Measurements from ENCODE around the gene ZBTB16. TPM values are rescaled to one million over a fixed set of nuclear protein-coding genes. Genes with fewer than 3 reads are reported as not detected.

Gene ZBTB16
- polyA plus RNA-seq, 1 donor (not counting 4 experiments of a cell fraction or from before 2014, with no cell fraction given) = 0.18 TPM

DNA sequence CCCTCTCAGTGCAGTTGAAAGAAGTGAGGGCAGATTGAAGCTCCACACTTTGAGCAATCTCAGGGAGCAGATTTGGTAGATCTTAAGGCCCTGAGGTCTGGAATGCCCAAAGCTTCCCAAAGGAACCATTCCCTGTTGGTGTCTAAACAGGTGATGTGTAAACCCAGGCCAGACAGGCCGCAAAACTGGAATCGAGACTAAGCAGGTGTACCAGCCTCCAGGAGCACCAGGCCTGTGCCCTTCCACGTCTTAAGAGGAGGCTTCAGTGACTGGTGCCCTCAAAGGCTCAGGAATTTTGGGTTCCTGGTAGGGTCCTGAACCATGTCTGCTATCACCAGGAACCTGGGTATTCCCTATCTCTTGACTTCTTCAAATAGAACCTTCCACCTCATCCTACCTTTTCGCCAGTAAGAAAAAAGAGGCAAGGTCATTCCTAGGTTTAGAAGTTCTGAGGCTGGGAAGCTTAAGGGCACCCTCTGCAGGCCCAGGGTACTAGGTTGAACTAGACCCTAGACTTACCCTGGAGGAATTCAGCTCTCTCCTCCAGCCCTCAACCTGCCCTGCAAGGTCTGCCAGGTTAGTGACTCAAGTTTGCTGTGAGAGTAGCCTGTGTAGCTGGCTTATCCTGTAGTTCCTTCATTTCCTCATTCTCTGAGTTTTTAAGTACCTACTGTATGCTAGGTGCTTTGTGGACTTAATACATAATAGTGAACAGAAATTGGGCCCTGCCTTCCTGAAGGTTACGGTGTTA, 136.6 kb downstream of the ZBTB16 start:
- Histone ChIP-seq H3K36me3 (ENCODE audit: control insufficient read depth in 2 of 2, extremely low read depth in 1 of 2, insufficient read depth in 2 of 2, low read length in 2 of 2) (no peaks in the 10 kb centered on the region), H3K4me2 (ENCODE audit: control insufficient read depth, extremely low read depth, insufficient read depth, low read depth, low read length) (no peak overlapping the region), H4K20me1 (ENCODE audit: control insufficient read depth, extremely low read depth, insufficient read depth, low read length) (no peaks in the 10 kb centered on the region), H3K4me1 (ENCODE audit: control insufficient read depth, extremely low read depth, insufficient read depth, low read length) (no peaks in the 10 kb centered on the region), H3K9ac (ENCODE audit: control insufficient read depth, extremely low read depth, insufficient read depth, low read length) (no peak overlapping the region), H3K9me1 (ENCODE audit: control insufficient read depth, extremely low read depth, insufficient read depth, low read length) (no peaks in the 10 kb centered on the region), H3K27me3 (ENCODE audit: control insufficient read depth, extremely low read depth, insufficient read depth, low read length) (peaks cover 11% of the 10 kb centered on the region), H3K79me2 (ENCODE audit: control insufficient read depth, insufficient read depth, low read length) (no peaks in the 10 kb centered on the region), H3K9me3 (ENCODE audit: control insufficient read depth, low read depth, low read length) (no peaks in the 10 kb centered on the region), H3K27ac (ENCODE audit: control insufficient read depth, insufficient read depth, low read length) (no peak overlapping the region), H2AFZ (ENCODE audit: control insufficient read depth, low read length) (no peak overlapping the region), H3K4me3 (ENCODE audit: control insufficient read depth in 2 of 3, extremely low read depth in 1 of 3, insufficient read depth in 2 of 3, low read depth in 1 of 3, low read length in 3 of 3) (no peak overlapping the region)
- FAIRE-seq (no peak), DNase-seq (ENCODE audit: low read depth, low spot score) (no peak)
- TF ChIP-seq, protein P1, sequence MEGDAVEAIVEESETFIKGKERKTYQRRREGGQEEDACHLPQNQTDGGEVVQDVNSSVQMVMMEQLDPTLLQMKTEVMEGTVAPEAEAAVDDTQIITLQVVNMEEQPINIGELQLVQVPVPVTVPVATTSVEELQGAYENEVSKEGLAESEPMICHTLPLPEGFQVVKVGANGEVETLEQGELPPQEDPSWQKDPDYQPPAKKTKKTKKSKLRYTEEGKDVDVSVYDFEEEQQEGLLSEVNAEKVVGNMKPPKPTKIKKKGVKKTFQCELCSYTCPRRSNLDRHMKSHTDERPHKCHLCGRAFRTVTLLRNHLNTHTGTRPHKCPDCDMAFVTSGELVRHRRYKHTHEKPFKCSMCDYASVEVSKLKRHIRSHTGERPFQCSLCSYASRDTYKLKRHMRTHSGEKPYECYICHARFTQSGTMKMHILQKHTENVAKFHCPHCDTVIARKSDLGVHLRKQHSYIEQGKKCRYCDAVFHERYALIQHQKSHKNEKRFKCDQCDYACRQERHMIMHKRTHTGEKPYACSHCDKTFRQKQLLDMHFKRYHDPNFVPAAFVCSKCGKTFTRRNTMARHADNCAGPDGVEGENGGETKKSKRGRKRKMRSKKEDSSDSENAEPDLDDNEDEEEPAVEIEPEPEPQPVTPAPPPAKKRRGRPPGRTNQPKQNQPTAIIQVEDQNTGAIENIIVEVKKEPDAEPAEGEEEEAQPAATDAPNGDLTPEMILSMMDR (optimal IDR thresholded peaks at IDR 0.05 in 1 of 3, IDR thresholded peaks at IDR 0.05 in 1 of 3, conservative IDR thresholded peaks at IDR 0.05 in 1 of 3; ENCODE audit: extremely low read depth in 1 of 3, insufficient read depth in 2 of 3, low read length in 3 of 3) = peak in 1 of 3 experiments; percentile 27
- TF ChIP-seq EZH2 (IDR thresholded peaks at IDR 0.05; ENCODE audit: low read length) = no peak
- dilution Hi-C loops (cut with MboI; ENCODE audit: extremely low pct_ligation_motif_present, low sequenced_read_pairs) = no loop called here

DNA sequence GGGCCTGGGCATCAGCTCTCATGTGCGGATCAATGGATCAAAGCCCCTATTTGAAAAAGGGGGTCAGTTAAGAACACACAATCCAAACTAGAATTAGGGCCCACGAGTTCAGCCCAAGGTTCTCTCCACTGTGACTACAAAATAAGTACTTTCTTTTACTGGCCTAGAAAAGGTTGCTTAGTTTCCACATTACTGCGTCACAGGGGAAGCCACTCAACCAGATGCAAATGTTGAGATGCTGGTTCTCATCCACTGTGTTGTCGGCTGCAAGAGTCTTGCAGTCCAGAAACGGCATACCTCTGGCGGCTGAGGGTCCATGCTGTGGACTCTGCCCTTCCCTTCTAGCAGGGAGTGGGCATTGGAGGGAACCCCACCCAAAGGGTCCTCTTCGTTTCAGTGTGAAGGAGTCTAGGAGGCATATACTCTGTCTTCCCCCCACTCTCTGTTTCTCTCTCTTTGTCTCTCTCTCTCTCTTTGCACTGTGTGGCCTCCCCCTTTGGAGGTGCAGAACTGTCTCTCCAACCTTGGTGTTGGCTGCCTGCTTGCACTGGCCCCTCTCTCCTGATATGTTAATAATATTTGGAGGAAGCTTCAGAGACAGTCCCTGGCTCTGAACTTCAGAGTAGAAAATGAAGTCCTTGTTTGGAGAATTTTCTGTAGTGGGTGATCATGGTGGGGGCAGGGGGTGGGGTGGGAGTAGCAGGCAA, 137.6 kb downstream of the ZBTB16 start:
- dilution Hi-C loops (cut with MboI; ENCODE audit: extremely low pct_ligation_motif_present, low sequenced_read_pairs) = no loop called here
- FAIRE-seq = no peak

More for the DNA sequence above, 137.6 kb downstream of the ZBTB16 start:
- Histone ChIP-seq H2AFZ (ENCODE audit: control insufficient read depth, low read length) (no peak overlapping the region), H4K20me1 (ENCODE audit: control insufficient read depth, extremely low read depth, insufficient read depth, low read length) (no peaks in the 10 kb centered on the region), H3K9me3 (ENCODE audit: control insufficient read depth, low read depth, low read length) (no peaks in the 10 kb centered on the region), H3K4me3 (ENCODE audit: control insufficient read depth in 2 of 3, extremely low read depth in 1 of 3, insufficient read depth in 2 of 3, low read depth in 1 of 3, low read length in 3 of 3) (no peak overlapping the region), H3K9me1 (ENCODE audit: control insufficient read depth, extremely low read depth, insufficient read depth, low read length) (no peaks in the 10 kb centered on the region), H3K9ac (ENCODE audit: control insufficient read depth, extremely low read depth, insufficient read depth, low read length) (no peak overlapping the region), H3K36me3 (ENCODE audit: control insufficient read depth in 2 of 2, extremely low read depth in 1 of 2, insufficient read depth in 2 of 2, low read length in 2 of 2) (no peaks in the 10 kb centered on the region), H3K27ac (ENCODE audit: control insufficient read depth, insufficient read depth, low read length) (no peak overlapping the region), H3K4me1 (ENCODE audit: control insufficient read depth, extremely low read depth, insufficient read depth, low read length) (no peaks in the 10 kb centered on the region), H3K4me2 (ENCODE audit: control insufficient read depth, extremely low read depth, insufficient read depth, low read depth, low read length) (no peak overlapping the region), H3K27me3 (ENCODE audit: control insufficient read depth, extremely low read depth, insufficient read depth, low read length) (peaks cover 11% of the 10 kb centered on the region), H3K79me2 (ENCODE audit: control insufficient read depth, insufficient read depth, low read length) (no peaks in the 10 kb centered on the region)
- no peak for TF ChIP-seq EZH2 (IDR thresholded peaks at IDR 0.05; ENCODE audit: low read length)
- TF ChIP-seq, protein P1 (optimal IDR thresholded peaks at IDR 0.05 in 1 of 3, IDR thresholded peaks at IDR 0.05 in 1 of 3, conservative IDR thresholded peaks at IDR 0.05 in 1 of 3; ENCODE audit: extremely low read depth in 1 of 3, insufficient read depth in 2 of 3, low read length in 3 of 3) = no peak
- DNase-seq (ENCODE audit: low read depth, low spot score) = no peak
